Muscle of arm (tissue), 12 donors: ENCODE results near the gene PANK1. TPM values are rescaled to one million over a fixed set of nuclear protein-coding genes. Genes with fewer than 3 reads are reported as not detected.
A peak's percentile ranks its signal among the peaks of the same experiment; 100 is the strongest.

Experiments used
- DNase-seq: peaks from one replicate; pipeline ENCODE4 v3.0.0-alpha.2; 2013
- polyA plus RNA-seq, 12 donors: library from polyadenylated mRNA; unstranded; fragments of 120-200 nt; gene quantifications; one replicate each; pipeline ENCODE4 v1.2.1, GENCODE V29; 2013; ENCODE audit not compliant: insufficient read length in 12 of 12

The PANK1 gene
- polyA plus RNA-seq, 12 donors, result 11.7 to 18.6 (median 16.2) TPM; not detected in 1

DNA sequence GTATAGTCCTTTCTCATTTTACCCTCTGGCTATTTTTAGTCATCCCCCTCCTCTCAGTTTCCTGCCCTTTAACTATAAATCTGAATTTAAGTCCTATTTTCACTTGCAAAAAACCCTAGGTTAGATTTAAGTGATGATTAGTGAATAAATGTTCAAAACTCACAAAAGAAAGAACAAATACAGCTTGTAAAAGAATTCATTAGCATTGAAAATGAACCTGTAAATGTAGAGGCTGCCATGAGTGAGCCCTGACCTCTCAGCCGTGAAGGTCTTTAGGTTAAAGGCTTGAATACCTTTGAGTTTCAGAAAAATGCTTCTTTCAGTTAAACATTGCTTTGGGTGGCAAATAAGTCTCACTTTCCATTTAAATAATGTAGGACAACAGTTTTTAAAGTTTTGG lies 107.7 kb downstream of the PANK1 start:
- no peak for DNase-seq

DNA sequence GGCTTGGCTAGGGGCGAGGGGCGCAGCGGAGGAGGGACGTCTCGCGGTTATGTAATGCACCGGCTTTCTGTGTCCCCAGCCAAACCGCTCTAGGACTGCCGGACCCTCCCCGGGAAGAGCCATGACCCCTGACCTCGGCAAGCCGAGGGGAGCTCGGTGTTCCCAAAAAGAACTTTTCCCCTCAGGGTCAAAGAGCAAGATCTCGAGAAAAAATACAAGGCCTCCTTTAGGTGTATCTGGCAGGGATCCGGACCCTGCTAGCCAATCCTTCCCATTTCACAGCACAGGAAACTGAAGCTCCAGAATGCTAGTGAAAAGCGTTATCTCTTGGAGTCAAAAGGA lies 109.1 kb downstream of the PANK1 start:
- DNase-seq, result no peak

DNA sequence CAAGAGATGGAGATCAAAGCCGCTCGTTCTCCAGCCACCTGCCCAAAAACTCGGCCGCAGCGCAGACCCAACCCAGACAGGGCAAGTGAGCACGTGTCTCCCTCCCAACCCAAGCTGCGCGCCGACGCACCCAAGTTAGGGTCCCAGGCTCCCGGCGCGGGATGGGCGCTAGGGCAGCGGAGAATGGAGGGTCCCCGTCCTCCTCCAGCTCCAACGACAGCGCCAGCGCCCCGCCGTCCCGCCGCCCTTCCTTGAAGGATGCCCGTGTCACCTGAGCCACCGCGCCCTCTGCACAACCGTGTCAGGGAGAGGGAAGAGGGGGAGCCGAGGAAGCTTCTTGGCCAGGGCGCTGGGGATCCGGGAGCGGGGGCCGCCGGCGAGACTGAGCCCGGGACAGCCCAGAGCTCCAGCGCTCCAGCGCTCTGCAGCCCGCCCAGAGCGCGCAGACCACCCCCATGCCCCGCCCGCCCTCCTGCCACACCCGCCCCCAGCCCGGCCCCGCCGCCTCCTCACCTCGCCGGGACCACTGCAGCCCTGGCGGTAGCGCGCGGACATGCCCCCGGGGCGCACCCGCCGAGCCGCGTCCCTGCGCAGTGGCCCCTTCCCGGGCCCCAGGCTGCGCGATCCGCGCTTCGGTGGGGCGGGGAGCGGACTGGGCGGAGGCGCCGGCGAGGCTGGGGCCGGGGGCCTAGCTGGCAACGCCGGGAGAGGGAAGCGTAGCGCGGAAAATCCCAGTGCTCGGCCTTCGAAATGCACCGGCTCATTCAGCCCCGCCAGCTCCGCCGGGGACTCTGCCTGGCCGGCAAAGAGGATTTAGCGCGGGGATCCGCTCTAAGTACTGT lies 109.7 kb downstream of the PANK1 start, which contains the start of gene SLC16A12:
TSS of gene SLC16A12 (minus strand) at position 424 of the 842 bp plus-strand sequence. CDS start 73,016 bp downstream, outside the sequence.
- DNase-seq, result peak; percentile 46

DNA sequence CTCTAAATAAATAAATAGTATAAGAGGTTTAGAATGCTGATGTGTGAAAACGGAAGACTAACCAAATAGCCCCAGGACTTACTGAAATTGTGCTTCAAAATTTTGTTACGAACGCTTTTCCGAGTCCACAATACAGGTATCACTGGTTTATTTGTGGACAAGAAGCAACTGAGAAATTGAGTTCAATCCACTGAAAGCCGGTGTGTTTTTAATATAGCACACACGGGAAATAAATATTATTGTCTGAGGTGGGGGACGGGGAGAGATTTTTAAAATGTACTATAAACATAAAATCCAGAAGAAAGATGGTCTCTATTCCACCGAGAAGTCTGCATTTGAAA lies 110.2 kb downstream of the PANK1 start:
- no peak for DNase-seq

Other genes starting within 250 kb of the PANK1 start
- 10 to 100 TPM in 9 of 12 donors, 1 to 10 TPM in 2, not detected in 1; 8.5 to 16.4 (median 13.0) TPM for gene IFIT5, start 230.7 kb downstream of the PANK1 start, polyA plus RNA-seq
- 1 to 10 TPM in 11 of 12 donors, not detected in 1; 1.3 to 2.9 (median 1.6) TPM for gene SLC16A12, start 109.6 kb downstream of the PANK1 start, polyA plus RNA-seq
- gene KIF20B, start 56.3 kb upstream of the PANK1 start, polyA plus RNA-seq, result 10 to 100 TPM in 5 of 12 donors, 1 to 10 TPM in 6, not detected in 1; 5.6 to 15.4 (median 9.5) TPM